ENCODE measurements around the gene FGF19. TPM values are rescaled to one million over a fixed set of nuclear protein-coding genes. Genes with fewer than 3 reads are reported as not detected.

The FGF19 gene
- total RNA-seq, 2 experiments from 2014 or later = not detected

- no peaks in the 10 kb centered on the region for H3K9me3 ChIP-seq (ENCODE audit: low read length)
- no TSS peak for BruUV-seq (replicated peaks)
- intact Hi-C loops (cut with micrococcal nuclease; ENCODE audit: unreplicated experiment) = loop anchor here (5.0 to 10.0 kb wide), 2 partner anchors 86 to 169 kb away; no protein-coding TSS in a partner anchor
Observed at GRCh38 chr11:69716099-69716498, 12.3 kb upstream of the FGF19 start.

GRCh38 chr11:69715446-69715845 lies 11.6 kb upstream of the FGF19 start:
- Histone ChIP-seq H3K9me2 (ENCODE audit: insufficient read depth, low read length) (no peaks in the 10 kb centered on the region), H4K20me1 (ENCODE audit: insufficient read depth, low read length) (no peaks in the 10 kb centered on the region), H3K79me2 (ENCODE audit: insufficient read depth, low read depth, low read length) (no peaks in the 10 kb centered on the region), H3K4me2 (ENCODE audit: low read length) (no peak overlapping the region), H3K9me3 (ENCODE audit: low read length) (no peaks in the 10 kb centered on the region), H3K4me3 (ENCODE audit: low read depth, low read length, poor library complexity, severe bottlenecking) (no peak overlapping the region), H3K27ac (ENCODE audit: low read depth, low read length, poor library complexity, severe bottlenecking) (no peak overlapping the region), H3K36me3 (ENCODE audit: insufficient read depth, low read length) (no peaks in the 10 kb centered on the region), H3K4me1 (ENCODE audit: insufficient read depth, low read length, poor library complexity, severe bottlenecking) (peaks cover 9% of the 10 kb centered on the region), H2AFZ (ENCODE audit: low read length) (no peak overlapping the region)
- intact Hi-C loops (cut with micrococcal nuclease; ENCODE audit: unreplicated experiment) = loop anchor here (5.0 to 10.0 kb wide), 2 partner anchors 87 to 169 kb away; no protein-coding TSS in a partner anchor
- DNase-seq (ENCODE audit: low spot score) = no peak
- BruUV-seq (replicated peaks) = no TSS peak
- ChIA-PET POLR2A (no interaction called here), CTCF (ENCODE audit: unreplicated experiment) (no interaction called here)
- TF ChIP-seq CTCF (conservative IDR thresholded peaks at IDR 0.05; ENCODE audit: low read length) (no peak), EZH2phosphoT487 (IDR thresholded peaks at IDR 0.05; ENCODE audit: borderline replicate concordance, low read depth, low read length) (no peak)

More at GRCh38 chr11:69716099-69716498, 12.3 kb upstream of the FGF19 start:
- Histone ChIP-seq H4K20me1 (ENCODE audit: insufficient read depth, low read length) (no peaks in the 10 kb centered on the region), H3K4me3 (ENCODE audit: low read depth, low read length, poor library complexity, severe bottlenecking) (no peak overlapping the region), H3K4me2 (ENCODE audit: low read length) (no peak overlapping the region), H3K79me2 (ENCODE audit: insufficient read depth, low read depth, low read length) (no peaks in the 10 kb centered on the region), H3K36me3 (ENCODE audit: insufficient read depth, low read length) (no peaks in the 10 kb centered on the region), H3K9me2 (ENCODE audit: insufficient read depth, low read length) (no peaks in the 10 kb centered on the region), H3K4me1 (ENCODE audit: insufficient read depth, low read length, poor library complexity, severe bottlenecking) (peaks cover 9% of the 10 kb centered on the region), H2AFZ (ENCODE audit: low read length) (no peak overlapping the region), H3K27ac (ENCODE audit: low read depth, low read length, poor library complexity, severe bottlenecking) (no peak overlapping the region)
- ChIA-PET POLR2A (no interaction called here), CTCF (ENCODE audit: unreplicated experiment) (no interaction called here)
- TF ChIP-seq EZH2phosphoT487 (IDR thresholded peaks at IDR 0.05; ENCODE audit: borderline replicate concordance, low read depth, low read length) (no peak), CTCF (conservative IDR thresholded peaks at IDR 0.05; ENCODE audit: low read length) (no peak)
- DNase-seq (ENCODE audit: low spot score) = no peak

Data from OCI-LY7 (cell line).